LoVo (cell line): ENCODE measurements around the gene SLC52A1.
"Not testable (repeated sequence)": the region's sequence is repeated elsewhere in the genome, so short reads cannot be mapped to it uniquely, and the experiment has no call there.

ENCODE experiments used
- DNase-seq: peaks from one replicate; pipeline ENCODE4 v3.0.0-alpha.2; 2016; ENCODE audit warnings: low spot score

The SLC52A1 gene

DNA sequence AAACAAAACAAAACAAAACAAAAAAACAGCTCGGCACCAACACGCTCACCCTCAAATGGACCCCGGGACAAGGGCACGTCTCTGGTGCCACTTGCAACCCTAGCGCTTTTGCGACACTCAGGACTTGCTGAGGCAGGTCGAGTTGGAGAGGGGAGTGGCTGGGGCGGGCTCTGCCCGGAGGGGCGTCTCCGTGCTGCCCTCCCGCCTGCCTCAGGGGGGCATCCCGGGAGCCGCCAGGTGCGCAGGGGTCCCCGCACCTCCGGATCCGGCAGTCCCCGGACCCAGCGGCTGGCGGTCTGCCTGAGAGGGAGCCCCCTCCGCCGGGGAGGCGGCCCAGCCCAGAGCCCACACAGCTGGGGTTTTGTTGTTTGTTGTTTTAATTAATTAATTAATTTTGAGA lies at the start of gene SLC52A1:
TSS of gene SLC52A1 (minus strand) at position 112 of the 400 bp plus-strand sequence. CDS start 820 bp downstream, outside the sequence.
- DNase-seq, result peak; percentile 24

DNA sequence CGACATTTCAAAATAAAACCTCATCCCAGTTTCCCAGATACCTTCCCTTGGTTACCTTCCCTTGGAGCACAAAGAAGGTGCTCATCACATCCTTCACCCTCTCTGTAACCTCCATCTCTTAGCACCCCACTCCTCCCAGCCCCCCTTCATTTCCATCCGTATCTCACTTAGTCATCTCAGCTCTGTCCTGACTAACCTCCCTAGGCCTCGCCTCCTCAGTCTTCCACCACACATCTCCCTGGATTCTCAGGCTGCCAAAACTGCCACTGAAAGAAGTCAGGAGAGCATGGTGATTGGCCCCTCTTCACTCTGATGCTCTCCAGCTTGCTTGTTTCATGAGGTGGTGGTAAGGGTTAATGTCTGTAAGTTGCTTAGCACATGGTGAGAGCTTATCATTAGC lies 45.4 kb upstream of the SLC52A1 start:
- DNase-seq, result no peak

DNA sequence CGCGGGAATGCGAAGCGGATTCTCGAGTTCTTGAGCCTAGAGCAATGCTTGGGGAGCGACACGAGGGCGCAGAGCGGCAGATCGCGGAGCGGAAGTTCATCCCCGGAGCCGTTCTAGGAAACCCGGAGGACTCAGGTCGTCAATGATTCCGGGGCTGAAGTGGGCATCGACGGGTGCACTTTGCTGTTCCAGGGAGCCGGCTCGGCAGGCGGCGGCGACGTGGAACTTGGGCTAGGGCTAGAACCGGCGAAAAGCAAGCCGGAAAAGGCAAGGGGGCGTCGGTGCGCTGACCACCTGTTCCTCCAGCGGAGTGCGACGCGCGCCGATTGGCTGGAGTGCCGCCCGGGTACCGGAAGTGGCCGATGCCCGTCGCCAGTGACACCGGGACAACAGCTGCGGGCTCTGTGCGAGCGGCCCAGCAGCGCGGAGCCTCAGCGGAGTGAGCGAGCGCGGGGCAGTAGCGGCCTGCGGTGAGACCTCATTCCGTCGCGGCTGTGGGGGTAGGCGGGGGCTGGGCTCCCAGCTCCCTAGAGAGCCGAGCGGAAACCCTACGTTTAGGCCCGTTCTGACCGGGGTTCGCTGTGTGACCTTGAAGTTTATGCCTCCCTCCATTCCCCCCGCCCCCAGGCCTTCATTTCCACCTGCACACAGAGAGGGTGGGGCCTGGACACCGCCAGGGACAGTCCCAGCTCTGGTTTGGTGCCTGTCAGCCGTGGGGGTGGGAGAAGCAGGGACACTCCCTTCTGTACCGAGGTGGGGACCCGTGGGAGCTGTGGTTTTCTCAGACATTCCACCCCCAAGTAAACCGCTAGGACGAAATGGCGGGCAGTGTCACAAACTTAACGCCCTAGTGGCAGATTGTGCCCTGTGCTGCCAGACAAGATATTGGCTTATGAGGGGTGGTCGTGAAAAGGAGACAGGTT lies 43.1 kb upstream of the SLC52A1 start, which contains the start of gene ZFP3:
TSS of gene ZFP3 (plus strand) at position 362 of the 923 bp plus-strand sequence. CDS start 13,038 bp downstream, outside the sequence.
- DNase-seq, result no peak

DNA sequence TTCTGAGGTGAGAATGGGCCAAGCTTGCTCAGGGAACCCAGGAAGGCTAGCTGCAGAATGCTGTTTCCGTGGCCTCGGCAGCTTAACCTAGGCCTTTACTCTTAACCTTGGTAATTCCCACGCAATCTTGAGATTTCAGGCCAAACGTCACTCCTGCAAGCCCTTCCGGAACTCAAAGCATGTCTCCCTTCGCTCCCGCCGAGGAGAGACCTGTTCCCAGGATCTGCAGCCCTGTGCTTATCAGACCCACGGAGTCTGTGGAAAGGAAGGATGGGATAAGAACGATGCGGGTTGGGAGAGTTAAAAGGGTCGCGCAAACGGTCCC lies 42.5 kb upstream of the SLC52A1 start:
- DNase-seq, result no peak

DNA sequence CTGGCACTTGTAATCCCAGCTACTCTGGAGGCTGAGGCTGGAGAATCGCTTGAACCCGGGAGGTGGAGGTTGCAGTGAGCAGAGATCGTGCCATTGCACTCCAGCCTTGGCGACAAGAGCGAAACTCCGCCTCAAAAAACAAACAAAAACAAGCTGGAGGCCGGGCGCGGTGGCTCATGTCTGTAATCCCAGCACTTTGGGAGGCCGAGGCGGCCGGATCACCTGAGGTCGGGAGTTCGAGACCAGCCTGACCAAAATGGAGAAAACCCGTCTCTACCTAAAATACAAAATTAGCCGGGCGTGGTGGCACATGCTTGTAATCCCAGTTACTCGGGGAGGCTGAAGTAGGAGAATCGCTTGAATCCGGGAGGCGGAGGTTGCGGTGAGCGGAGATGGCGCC lies 42.0 kb upstream of the SLC52A1 start:
- DNase-seq, result not testable (repeated sequence)

DNA sequence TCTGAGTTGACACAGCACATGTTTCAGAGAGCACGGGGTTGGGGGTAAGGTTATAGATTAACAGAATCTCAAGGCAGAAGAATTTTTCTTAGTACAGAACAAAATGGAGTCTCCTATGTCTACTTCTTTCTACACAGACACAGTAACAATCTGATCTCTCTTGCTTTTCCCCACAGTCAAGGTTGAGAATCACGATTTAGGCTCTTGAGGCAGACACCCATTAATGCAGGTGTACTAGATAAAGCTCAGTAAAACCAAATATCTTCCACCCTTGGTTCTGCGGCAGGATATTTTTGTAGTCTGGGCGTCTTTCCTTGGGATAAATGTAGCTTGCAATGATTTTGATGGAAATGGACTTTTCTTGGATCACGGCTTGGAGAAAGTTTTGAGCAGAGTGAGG lies 40.2 kb upstream of the SLC52A1 start:
- not testable (repeated sequence) for DNase-seq

DNA sequence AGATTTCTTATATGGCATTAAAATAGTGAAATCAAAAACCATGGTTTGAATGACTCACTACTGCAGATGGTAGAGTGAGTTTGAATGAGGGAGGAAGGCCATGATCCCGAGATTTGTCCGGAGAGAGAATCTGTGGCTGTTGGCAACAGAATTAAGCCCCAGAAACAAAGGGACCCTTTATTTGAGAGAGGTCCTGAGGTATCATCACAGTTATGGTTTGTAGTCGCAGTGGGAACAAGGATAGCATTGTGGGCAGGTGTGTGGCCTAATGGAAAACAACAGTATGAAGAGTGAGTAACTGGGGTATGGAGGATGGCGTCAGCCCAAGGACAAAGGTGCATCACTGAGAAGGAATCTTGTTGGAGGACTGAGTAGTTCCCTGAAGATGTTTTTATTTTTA lies 34.5 kb upstream of the SLC52A1 start:
- DNase-seq, result no peak

DNA sequence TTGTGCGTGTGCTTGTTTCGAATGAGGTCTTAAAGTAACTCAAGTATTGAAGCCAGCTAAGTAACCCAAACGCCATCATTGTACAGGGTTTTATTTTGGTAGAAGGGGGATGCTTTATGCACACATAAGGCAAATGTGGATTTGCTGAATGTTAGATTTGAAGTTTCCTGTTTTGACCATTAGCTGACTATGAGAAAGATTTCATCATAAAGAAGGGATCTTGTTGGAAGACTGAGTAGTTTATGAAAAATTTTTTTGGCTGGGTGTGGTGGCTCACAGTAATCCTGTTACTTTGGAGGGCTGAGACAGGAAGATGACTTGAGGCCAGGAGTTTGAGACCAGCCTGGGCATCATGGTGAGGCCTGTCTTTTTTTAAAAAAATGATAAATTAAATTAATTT lies 33.0 kb upstream of the SLC52A1 start:
- DNase-seq, result no peak

DNA sequence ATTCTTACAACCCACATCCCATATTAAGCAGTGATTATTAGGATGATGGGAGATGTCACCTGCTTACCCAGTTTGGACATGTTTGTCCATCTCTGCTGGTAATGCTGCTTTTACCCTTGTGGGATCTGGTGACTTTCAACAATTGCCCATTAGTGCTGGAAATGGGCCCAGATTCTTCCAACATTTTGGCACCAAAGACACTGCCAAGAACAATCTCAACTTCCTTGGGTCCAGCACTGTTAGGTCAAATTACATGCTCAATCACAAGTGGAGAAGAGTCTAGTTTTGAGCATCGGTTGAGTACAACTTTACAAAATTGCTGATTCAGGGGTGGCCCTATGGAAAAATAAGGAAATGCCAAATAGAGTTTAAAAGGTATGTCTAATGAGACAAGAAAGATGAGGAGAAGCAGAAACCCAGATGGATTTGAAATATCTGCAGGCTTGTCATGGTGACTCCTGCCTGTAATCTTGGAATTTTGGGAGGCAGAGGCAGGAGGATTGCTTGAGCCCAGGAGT lies 30.1 kb upstream of the SLC52A1 start:
- DNase-seq, result no peak

DNA sequence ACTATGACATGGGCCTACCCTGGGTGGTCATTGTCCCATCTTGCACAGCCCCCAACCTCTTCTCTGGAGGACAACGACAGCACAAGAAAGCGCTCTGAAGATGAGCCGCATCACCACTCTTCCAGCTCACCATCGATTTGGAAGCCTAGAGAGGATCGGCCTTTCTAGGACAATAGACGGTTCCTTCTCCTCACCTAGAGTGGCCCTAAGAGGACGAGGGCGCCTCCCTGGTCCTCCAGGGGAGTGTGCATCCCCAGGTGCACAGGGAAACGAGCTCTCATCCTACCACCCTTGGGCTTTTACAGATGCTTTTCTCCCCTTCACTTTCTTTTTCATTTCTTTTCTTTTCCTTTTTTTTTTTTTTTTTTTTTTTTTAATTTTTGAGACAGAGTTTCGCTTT lies 20.3 kb upstream of the SLC52A1 start:
- no peak for DNase-seq

DNA sequence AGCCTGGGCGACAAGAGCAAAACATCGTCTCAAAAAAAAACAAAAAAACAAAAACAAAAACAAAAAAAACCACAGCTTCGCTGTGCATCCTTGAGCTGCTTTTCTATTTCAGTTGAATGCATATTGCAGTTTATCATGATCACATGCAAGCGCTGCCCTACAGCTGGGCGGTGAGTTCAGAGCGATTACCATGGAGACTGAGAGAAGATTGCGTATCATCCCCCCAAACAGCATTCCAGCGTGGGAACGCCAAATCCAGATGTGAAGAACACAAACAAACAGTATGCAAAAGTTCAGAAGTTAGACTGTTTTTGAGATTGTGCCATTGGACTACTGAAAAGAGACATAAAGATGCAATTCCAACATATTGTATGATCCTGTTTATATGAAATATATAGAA lies 15.1 kb upstream of the SLC52A1 start:
- no peak for DNase-seq

DNA sequence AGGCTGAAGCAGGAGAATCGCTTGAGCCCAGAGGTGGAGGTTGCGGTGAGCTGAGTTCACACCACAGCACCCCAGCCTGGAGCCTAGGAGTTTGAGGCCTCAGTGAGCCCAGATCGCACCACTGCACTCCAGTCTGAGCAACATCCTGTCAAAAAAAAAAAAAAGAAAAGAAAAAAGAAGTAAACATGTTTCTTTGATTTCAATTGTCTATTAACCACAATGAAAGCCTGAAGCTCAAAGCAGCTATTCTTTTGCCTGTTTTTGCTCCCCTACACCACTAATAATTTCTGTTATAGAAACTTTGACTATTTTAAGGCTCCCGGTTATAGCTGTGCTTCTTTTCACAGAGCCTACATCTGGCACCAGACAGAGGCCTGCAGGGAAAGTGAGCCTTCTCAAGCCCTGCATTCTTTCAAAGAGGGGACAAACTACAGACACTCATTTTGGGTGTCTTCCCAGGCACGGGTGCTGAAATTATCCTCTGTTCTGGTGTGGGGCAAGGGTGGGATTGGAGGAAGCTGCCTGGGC lies 14.2 kb upstream of the SLC52A1 start:
- DNase-seq, result no peak

DNA sequence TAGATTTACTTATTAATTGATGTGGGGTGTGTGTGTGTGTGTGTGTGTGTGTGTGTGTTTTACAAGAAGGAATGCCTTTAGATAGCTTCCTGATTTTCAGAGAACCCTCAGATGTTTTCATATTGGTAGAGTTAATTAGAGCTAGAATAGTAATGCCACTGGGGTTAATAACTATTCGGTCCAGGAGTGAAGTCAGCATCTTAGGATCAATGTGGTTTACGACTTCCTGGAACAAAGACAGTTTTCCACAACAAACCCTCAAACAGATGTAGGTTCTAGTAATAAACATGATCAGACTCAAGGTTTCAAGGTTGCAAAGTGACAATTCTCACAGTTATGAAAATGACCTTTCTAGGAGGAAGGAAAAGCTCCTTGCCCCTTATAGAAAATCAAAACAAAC lies 12.2 kb upstream of the SLC52A1 start:
- no peak for DNase-seq

DNA sequence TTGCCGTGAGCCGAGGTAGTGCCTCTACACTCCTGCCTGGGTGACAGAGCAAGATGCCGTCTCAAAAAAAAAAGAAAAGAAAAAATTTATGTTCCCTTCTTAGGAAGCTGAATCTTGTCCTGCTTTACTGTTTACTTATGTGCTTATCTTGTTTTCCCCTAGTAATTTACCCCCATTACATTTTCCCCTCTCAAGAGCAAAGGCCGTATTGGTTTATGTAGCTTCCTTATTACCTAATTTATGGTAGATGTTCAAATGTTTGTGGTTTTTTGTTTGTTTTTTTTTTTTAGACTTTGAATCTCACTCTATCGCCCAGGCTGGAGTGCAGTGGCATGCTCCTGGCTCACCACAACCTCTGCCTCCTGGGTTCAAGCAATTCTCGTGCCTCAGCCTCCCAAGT lies 10.3 kb upstream of the SLC52A1 start:
- peak; percentile 44 for DNase-seq

DNA sequence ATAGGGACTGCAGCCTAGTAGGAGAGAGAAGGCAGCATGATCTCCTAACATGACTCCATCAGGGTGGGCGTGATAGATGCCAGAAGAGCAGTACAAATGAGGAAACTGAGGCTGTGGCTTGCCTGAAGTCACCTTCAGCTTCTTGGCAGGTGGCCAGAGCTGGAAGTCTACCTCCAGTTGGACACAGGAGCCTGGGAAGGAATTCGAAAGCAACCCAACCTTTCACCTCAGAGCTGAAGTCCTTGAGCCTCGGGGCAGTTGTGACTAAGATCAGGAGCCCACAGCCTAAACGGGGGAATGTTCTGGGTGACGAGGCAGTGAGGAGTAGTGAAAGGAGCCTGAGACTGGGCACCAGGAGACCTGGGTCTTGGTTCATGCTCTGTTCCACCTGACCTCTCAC lies 9.4 kb upstream of the SLC52A1 start:
- peak; percentile 41 for DNase-seq

DNA sequence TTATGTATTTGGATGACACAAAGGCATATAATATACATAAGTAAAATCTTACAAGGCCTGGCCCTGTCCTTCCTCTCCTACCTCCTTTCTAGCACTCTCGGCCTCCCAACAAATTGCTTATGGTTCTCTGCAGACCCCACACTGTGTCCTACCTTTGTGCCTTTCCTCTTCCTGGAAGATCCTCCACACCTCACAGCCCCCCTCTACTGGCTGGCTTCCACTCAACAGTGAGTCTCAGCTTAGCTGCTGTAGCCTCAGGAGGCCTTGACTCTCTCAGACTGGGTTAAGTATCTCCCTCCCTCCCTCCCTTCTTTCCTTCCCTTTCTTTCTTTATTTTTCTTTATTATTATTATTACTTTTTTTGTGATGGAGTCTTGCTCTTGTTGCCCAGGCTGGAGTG lies 8.3 kb upstream of the SLC52A1 start:
- no peak for DNase-seq

DNA sequence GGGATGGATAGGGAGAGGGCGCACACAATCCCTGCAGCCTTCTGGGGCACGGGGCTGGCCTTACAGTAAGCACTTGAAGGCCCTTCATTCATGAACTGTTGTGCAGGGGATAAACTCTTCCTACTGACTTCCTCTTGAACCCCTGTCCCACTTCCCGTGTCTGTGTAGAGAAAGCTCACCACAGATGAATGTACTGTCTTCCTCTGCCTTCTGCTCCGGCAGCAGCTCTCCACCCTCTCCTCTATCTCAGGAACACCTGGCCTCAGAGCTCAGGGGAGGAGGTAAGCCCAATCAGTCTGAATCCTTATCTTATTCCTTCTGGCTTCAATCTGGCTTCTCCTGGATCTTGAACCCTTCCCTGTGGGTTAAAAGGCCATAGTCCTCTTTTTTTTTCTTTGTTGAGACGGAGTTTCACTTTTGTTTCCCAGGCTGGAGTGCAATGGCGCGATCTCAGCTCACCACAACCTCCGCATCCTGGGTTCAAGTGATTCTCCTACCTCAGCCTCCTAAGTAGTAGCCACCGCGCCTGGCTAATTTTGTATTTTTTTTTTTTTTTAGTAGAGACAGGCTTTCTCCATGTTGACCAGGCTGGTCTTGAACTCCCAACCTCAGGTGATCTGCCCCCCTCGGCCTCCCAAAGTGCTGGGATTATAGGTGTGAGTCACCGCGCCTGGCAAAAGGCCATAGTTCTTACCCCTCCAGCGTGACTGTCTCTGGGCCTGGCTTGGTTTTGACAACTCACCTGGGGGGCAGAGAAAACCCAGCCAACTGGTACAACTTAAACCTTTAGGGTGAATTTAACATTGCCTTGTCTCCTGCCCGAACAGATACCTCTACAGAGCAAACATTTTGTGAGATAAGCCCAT lies 7.2 kb upstream of the SLC52A1 start:
- peak; percentile 15 for DNase-seq

DNA sequence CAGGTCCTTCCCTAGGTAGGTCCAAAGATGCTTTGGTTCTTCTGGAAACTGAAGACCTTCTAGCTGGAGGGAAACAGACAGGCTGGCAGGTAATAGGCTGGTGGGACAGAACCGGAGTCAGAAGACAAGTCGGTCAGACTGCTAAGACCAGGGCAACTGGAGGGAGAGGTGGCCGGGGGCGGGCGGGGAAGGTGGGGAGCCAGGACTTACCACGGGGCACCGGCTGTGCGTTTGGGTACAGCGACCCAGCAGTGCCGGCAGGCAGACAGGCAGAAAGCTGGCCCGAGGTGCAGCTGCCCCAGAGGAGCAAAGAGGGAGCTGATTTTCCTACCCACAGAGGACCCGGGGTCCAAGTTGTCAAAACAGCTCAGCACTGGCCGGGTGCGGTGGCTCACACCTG lies 575 bp downstream of the SLC52A1 start:
- DNase-seq, result no peak

DNA sequence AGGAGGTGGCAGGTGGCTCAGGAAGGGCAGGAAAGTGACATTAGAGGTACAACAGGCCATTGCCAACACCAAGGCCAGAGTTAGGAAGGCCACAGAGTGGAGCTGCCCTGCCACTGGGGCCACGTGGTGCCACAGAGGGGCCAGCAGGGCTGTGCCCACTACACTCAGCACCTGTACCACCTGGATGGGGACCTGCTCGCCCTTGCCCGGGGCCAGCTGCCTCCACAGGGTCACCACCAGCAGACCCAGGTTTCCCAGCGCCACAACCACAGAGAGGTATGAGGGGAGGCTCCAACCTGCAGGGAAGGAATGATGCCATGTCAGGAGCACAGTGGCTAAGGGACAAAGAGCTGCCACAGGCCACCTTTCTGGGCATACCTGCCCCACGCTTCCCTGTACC lies 1.2 kb downstream of the SLC52A1 start:
- no peak for DNase-seq

DNA sequence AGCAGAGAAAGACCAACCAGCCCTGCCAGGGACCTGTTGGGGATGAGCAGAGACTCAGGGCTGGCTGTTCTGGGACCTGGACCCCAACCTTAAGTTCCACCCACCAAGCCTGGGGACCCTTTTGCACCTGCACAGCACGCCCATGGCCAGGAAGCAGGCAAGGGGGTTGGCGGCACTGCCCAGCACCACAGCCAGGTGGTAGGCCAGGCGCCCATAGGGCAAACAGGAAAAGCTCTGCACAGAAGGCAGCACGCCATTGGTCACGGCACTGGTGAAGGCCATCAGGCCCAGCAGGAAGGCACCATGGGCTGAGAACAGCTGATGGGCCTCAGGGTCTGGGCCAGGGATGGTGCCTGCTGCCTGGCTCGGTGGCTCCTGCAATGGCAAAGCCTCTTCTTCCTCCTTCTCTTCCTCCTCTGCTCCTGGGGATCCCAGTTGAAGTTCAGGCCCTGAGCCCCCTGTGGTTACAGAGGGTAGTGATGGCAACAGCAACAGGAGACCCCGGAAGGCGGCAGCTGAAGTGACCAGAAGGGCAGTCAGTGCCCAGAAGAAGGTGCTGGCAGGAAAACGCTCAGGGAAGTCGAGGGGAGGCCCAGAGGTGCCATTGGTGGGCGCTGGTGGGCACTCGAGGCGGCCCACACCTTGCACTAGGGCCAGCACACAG lies 1.7 kb downstream of the SLC52A1 start:
- DNase-seq, result no peak

DNA sequence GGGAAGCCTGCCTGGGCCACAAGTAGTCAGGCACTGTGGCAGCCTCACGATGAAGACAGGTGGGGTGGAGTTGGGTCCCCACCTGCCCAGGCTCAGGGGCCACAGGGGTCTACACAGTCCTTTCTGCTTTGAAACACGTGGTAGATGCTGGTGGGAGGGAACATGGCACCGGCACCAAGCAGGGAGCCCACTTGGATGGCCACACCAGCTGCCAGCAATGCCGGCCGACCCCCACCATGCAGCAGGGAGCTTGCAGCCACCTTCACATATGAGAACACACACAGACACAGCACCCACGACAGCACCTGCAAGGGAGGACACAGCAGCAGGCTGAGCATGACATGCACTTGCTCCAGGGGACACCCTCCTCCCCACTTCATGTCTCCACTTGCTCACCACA lies 2.4 kb downstream of the SLC52A1 start:
- no peak for DNase-seq
